Measurements from ENCODE around the gene TMEM271. TPM values are rescaled to one million over a fixed set of nuclear protein-coding genes. Genes with fewer than 3 reads are reported as not detected.

The TMEM271 gene
- polyA plus RNA-seq, 1 donor from 2014 or later, result 16.0 TPM

GRCh38 chr4:616911-617643 is 41.0 kb upstream of the TMEM271 start:
- Histone ChIP-seq H3K79me2 (replicated peaks; ENCODE audit: insufficient read depth, low read length) (no peaks in the 10 kb centered on the region), H3K4me3 (ENCODE audit: low read length) (no peak overlapping the region), H3K36me3 (ENCODE audit: insufficient read depth, low read length) (no peaks in the 10 kb centered on the region), H3F3A (ENCODE audit: insufficient read depth, low read length, poor library complexity, severe bottlenecking) (no peaks in the 10 kb centered on the region), H3K4me2 (ENCODE audit: low read length) (no peak overlapping the region), H3K27ac (ENCODE audit: low read length) (no peak overlapping the region), H3K9me2 (ENCODE audit: insufficient read depth, low read length) (no peaks in the 10 kb centered on the region), H3K27me3 (ENCODE audit: insufficient read depth, low read depth, low read length) (no peaks in the 10 kb centered on the region), H3K9me3 (ENCODE audit: low read length) (no peaks in the 10 kb centered on the region), H3K9ac (ENCODE audit: low read length) (no peak overlapping the region), H4K20me1 (ENCODE audit: insufficient read depth) (no peaks in the 10 kb centered on the region), H2AFZ (ENCODE audit: low read depth, low read length) (no peak overlapping the region)
- TF ChIP-seq EZH2 (IDR thresholded peaks at IDR 0.05; ENCODE audit: borderline replicate concordance, insufficient read depth, low read length, poor library complexity, severe bottlenecking) (no peak), MXI1 (conservative IDR thresholded peaks at IDR 0.05; ENCODE audit: poor library complexity, severe bottlenecking) (no peak), EP300 (conservative IDR thresholded peaks at IDR 0.05; ENCODE audit: poor library complexity, severe bottlenecking) (no peak), REST (IDR thresholded peaks at IDR 0.05; ENCODE audit: borderline replicate concordance) (no peak), RAD21 (conservative IDR thresholded peaks at IDR 0.05) (no peak), TAF1 (IDR thresholded peaks at IDR 0.05; ENCODE audit: low read depth) (no peak), SMC3 (conservative IDR thresholded peaks at IDR 0.05; ENCODE audit: poor library complexity) (no peak), POLR2AphosphoS5 (IDR thresholded peaks at IDR 0.05) (no peak)
- TF ChIP-seq, protein P1, sequence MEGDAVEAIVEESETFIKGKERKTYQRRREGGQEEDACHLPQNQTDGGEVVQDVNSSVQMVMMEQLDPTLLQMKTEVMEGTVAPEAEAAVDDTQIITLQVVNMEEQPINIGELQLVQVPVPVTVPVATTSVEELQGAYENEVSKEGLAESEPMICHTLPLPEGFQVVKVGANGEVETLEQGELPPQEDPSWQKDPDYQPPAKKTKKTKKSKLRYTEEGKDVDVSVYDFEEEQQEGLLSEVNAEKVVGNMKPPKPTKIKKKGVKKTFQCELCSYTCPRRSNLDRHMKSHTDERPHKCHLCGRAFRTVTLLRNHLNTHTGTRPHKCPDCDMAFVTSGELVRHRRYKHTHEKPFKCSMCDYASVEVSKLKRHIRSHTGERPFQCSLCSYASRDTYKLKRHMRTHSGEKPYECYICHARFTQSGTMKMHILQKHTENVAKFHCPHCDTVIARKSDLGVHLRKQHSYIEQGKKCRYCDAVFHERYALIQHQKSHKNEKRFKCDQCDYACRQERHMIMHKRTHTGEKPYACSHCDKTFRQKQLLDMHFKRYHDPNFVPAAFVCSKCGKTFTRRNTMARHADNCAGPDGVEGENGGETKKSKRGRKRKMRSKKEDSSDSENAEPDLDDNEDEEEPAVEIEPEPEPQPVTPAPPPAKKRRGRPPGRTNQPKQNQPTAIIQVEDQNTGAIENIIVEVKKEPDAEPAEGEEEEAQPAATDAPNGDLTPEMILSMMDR (IDR thresholded peaks at IDR 0.05; ENCODE audit: poor library complexity, severe bottlenecking), result no peak

- no peaks in the 10 kb centered on the region for H3K27me3 ChIP-seq (ENCODE audit: insufficient read depth, low read depth, low read length)
- H2AFZ ChIP-seq (ENCODE audit: low read depth, low read length), result no peak overlapping the region
- H3K27ac ChIP-seq (ENCODE audit: low read length), result no peak overlapping the region
- H3K4me2 ChIP-seq (ENCODE audit: low read length), result no peak overlapping the region
- no peaks in the 10 kb centered on the region for H3F3A ChIP-seq (ENCODE audit: insufficient read depth, low read length, poor library complexity, severe bottlenecking)
- no peaks in the 10 kb centered on the region for H4K20me1 ChIP-seq (ENCODE audit: insufficient read depth)
- no peak overlapping the region for H3K4me3 ChIP-seq (ENCODE audit: low read length)
- no peaks in the 10 kb centered on the region for H3K36me3 ChIP-seq (ENCODE audit: insufficient read depth, low read length)
- no peak for TF ChIP-seq RAD21 (conservative IDR thresholded peaks at IDR 0.05)
- no peak for TF ChIP-seq TAF1 (IDR thresholded peaks at IDR 0.05; ENCODE audit: low read depth)
- no peak for TF ChIP-seq EP300 (conservative IDR thresholded peaks at IDR 0.05; ENCODE audit: poor library complexity, severe bottlenecking)
- TF ChIP-seq, protein P1 (IDR thresholded peaks at IDR 0.05; ENCODE audit: poor library complexity, severe bottlenecking), result no peak
- TF ChIP-seq EZH2 (IDR thresholded peaks at IDR 0.05; ENCODE audit: borderline replicate concordance, insufficient read depth, low read length, poor library complexity, severe bottlenecking), result no peak
- no peaks in the 10 kb centered on the region for H3K79me2 ChIP-seq (replicated peaks; ENCODE audit: insufficient read depth, low read length)
- H3K9ac ChIP-seq (ENCODE audit: low read length), result no peak overlapping the region
- H3K9me3 ChIP-seq (ENCODE audit: low read length), result no peaks in the 10 kb centered on the region
- no peaks in the 10 kb centered on the region for H3K9me2 ChIP-seq (ENCODE audit: insufficient read depth, low read length)
These were observed 40.0 kb upstream of the TMEM271 start for GRCh38 chr4:616091-616490.

All from neural cell (in vitro differentiated cells).